DMS53 (cell line): Measurements from ENCODE around the gene GNAT1.
A peak's percentile ranks its signal among the peaks of the same experiment; 100 is the strongest.
"Not testable (repeated sequence)": the region's sequence is repeated elsewhere in the genome, so short reads cannot be mapped to it uniquely, and the experiment has no call there.

Experiments used
- DNase-seq: peaks from one replicate; lab custom pipeline; 2025; lab: John Stamatoyannopoulos, UW

GNAT1 gene

GRCh38 chr3:50222169-50222528 is 30.7 kb downstream of the GNAT1 start:
- peak; percentile 11 for DNase-seq

GRCh38 chr3:50224639-50225038 is 33.2 kb downstream of the GNAT1 start:
- no peak for DNase-seq

GRCh38 chr3:50226888-50227389 is 35.5 kb downstream of the GNAT1 start:
- peak; percentile 60 for DNase-seq

GRCh38 chr3:50227390-50228183 is 36.2 kb downstream of the GNAT1 start:
- DNase-seq = peak; percentile 89

- DNase-seq = not testable (repeated sequence)
These were observed 36.9 kb downstream of the GNAT1 start for GRCh38 chr3:50228184-50228763.

GRCh38 chr3:50229490-50229889 is 38.1 kb downstream of the GNAT1 start:
- no peak for DNase-seq

GRCh38 chr3:50230104-50230793 is 38.8 kb downstream of the GNAT1 start:
- DNase-seq = no peak

GRCh38 chr3:50230794-50231125 is 39.4 kb downstream of the GNAT1 start:
- no peak for DNase-seq

GRCh38 chr3:50231581-50231980 is 40.2 kb downstream of the GNAT1 start:
- DNase-seq = no peak

- no peak for DNase-seq
These were observed 40.9 kb downstream of the GNAT1 start for GRCh38 chr3:50232303-50232702.

- DNase-seq = no peak
These were observed 41.8 kb downstream of the GNAT1 start for GRCh38 chr3:50233176-50233575.

GRCh38 chr3:50235716-50236483 is 44.5 kb downstream of the GNAT1 start, which contains the start of gene GNAI2:
GNAI2 (plus strand) TSS chr3:50236204; CDS start chr3:50236336, 132 bp downstream.
- DNase-seq = peak; percentile 93

GRCh38 chr3:50236484-50237132 is 45.2 kb downstream of the GNAT1 start:
- no peak for DNase-seq

GRCh38 chr3:50237133-50237651 is 45.8 kb downstream of the GNAT1 start:
- no peak for DNase-seq

- no peak for DNase-seq
These were observed 46.5 kb downstream of the GNAT1 start for GRCh38 chr3:50237754-50238548.

GRCh38 chr3:50238549-50239026 is 47.2 kb downstream of the GNAT1 start:
- no peak for DNase-seq

GRCh38 chr3:50239649-50240048 is 48.2 kb downstream of the GNAT1 start:
- DNase-seq = no peak

GRCh38 chr3:50241163-50241562 is 49.8 kb downstream of the GNAT1 start:
- DNase-seq = no peak

- DNase-seq = no peak
These were observed 50.4 kb downstream of the GNAT1 start for GRCh38 chr3:50241713-50242380.

- no peak for DNase-seq
These were observed 51.0 kb downstream of the GNAT1 start for GRCh38 chr3:50242381-50242770.
